Measurements from ENCODE around the gene BRICD5.

DNA sequence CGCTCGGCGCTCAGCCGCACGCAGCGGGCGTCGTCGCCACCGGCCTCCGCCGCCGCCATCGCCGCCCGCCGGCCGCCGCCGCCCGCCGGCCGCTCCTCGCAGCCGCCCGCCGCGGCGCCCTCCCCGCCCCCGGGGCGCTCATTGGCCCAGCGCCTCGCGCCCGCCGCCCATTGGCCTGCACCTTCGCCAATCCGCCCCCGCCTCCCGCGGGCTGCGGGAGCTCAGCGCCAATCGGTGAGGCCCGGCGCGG, 4.0 kb upstream of the BRICD5 start, which contains the start of gene PGP:
- TF ChIP-seq, protein P1, sequence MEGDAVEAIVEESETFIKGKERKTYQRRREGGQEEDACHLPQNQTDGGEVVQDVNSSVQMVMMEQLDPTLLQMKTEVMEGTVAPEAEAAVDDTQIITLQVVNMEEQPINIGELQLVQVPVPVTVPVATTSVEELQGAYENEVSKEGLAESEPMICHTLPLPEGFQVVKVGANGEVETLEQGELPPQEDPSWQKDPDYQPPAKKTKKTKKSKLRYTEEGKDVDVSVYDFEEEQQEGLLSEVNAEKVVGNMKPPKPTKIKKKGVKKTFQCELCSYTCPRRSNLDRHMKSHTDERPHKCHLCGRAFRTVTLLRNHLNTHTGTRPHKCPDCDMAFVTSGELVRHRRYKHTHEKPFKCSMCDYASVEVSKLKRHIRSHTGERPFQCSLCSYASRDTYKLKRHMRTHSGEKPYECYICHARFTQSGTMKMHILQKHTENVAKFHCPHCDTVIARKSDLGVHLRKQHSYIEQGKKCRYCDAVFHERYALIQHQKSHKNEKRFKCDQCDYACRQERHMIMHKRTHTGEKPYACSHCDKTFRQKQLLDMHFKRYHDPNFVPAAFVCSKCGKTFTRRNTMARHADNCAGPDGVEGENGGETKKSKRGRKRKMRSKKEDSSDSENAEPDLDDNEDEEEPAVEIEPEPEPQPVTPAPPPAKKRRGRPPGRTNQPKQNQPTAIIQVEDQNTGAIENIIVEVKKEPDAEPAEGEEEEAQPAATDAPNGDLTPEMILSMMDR (IDR thresholded peaks at IDR 0.05): no peak
- no peak for TF ChIP-seq POLR2A (IDR thresholded peaks at IDR 0.05)

Measured in thyroid gland (tissue), 4 donors.